ENCODE data around the gene ARL6IP1. TPM values are rescaled to one million over a fixed set of nuclear protein-coding genes. Genes with fewer than 3 reads are reported as not detected.
A peak's percentile ranks its signal among the peaks of the same experiment; 100 is the strongest.

ARL6IP1 gene
- total and polyA plus RNA-seq, 2 of the 13 experiments (the other 11 are each of a cell fraction or from before 2014, with no cell fraction given), result 263 to 373 TPM

- 0 out of 2 replicates have a peak, but pooled peaks have one; percentile 63 for TF ChIP-seq SETDB1 (CRISPR knock-in tag; IDR thresholded peaks at IDR 0.05; ENCODE audit: borderline replicate concordance)
- peak; percentile 95; the same call in 1 of the 2 replicates for TF ChIP-seq ZNF33A (CRISPR knock-in tag; IDR thresholded peaks at IDR 0.05; ENCODE audit: borderline replicate concordance)
- TF ChIP-seq ZNF784 (CRISPR knock-in tag; IDR thresholded peaks at IDR 0.05; ENCODE audit: borderline replicate concordance), result peak; percentile 98
- peak; percentile 11 for TF ChIP-seq ZFP36 (IDR thresholded peaks at IDR 0.05; ENCODE audit: borderline replicate concordance, low read depth, low read length, partially characterized antibody)
- TF ChIP-seq NFATC3 (CRISPR knock-in tag; IDR thresholded peaks at IDR 0.05), result peak; percentile 95; the same call in 1 of the 2 replicates
- TF ChIP-seq ZBTB39 (CRISPR knock-in tag; IDR thresholded peaks at IDR 0.05), result peak; percentile 75
- TF ChIP-seq, protein P1, sequence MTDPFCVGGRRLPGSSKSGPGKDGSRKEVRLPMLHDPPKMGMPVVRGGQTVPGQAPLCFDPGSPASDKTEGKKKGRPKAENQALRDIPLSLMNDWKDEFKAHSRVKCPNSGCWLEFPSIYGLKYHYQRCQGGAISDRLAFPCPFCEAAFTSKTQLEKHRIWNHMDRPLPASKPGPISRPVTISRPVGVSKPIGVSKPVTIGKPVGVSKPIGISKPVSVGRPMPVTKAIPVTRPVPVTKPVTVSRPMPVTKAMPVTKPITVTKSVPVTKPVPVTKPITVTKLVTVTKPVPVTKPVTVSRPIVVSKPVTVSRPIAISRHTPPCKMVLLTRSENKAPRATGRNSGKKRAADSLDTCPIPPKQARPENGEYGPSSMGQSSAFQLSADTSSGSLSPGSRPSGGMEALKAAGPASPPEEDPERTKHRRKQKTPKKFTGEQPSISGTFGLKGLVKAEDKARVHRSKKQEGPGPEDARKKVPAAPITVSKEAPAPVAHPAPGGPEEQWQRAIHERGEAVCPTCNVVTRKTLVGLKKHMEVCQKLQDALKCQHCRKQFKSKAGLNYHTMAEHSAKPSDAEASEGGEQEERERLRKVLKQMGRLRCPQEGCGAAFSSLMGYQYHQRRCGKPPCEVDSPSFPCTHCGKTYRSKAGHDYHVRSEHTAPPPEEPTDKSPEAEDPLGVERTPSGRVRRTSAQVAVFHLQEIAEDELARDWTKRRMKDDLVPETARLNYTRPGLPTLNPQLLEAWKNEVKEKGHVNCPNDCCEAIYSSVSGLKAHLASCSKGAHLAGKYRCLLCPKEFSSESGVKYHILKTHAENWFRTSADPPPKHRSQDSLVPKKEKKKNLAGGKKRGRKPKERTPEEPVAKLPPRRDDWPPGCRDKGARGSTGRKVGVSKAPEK (CRISPR knock-in tag; IDR thresholded peaks at IDR 0.05; ENCODE audit: borderline replicate concordance), result peak; percentile 100
- TF ChIP-seq ATRX (CRISPR knock-in tag; IDR thresholded peaks at IDR 0.05; ENCODE audit: borderline replicate concordance), result no peak
- peak; percentile 48; the same call in 1 of the 2 replicates for TF ChIP-seq MAFG (CRISPR knock-in tag; IDR thresholded peaks at IDR 0.05)
- TF ChIP-seq, protein P2, sequence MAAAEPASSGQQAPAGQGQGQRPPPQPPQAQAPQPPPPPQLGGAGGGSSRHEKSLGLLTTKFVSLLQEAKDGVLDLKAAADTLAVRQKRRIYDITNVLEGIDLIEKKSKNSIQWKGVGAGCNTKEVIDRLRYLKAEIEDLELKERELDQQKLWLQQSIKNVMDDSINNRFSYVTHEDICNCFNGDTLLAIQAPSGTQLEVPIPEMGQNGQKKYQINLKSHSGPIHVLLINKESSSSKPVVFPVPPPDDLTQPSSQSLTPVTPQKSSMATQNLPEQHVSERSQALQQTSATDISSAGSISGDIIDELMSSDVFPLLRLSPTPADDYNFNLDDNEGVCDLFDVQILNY (CRISPR knock-in tag; conservative IDR thresholded peaks at IDR 0.05), result peak; percentile 81; the same call in 1 of the 2 replicates
- TF ChIP-seq ONECUT2 (CRISPR knock-in tag; IDR thresholded peaks at IDR 0.05), result peak; percentile 20; the same call in 1 of the 2 replicates
- no peak for TF ChIP-seq MTF2 (CRISPR knock-in tag; IDR thresholded peaks at IDR 0.05; ENCODE audit: borderline replicate concordance)
- TF ChIP-seq GABPB1 (CRISPR knock-in tag; IDR thresholded peaks at IDR 0.05), result peak; percentile 86
- TF ChIP-seq KLF15 (CRISPR knock-in tag; IDR thresholded peaks at IDR 0.05; ENCODE audit: borderline replicate concordance), result peak; percentile 97
- TF ChIP-seq, protein P3, sequence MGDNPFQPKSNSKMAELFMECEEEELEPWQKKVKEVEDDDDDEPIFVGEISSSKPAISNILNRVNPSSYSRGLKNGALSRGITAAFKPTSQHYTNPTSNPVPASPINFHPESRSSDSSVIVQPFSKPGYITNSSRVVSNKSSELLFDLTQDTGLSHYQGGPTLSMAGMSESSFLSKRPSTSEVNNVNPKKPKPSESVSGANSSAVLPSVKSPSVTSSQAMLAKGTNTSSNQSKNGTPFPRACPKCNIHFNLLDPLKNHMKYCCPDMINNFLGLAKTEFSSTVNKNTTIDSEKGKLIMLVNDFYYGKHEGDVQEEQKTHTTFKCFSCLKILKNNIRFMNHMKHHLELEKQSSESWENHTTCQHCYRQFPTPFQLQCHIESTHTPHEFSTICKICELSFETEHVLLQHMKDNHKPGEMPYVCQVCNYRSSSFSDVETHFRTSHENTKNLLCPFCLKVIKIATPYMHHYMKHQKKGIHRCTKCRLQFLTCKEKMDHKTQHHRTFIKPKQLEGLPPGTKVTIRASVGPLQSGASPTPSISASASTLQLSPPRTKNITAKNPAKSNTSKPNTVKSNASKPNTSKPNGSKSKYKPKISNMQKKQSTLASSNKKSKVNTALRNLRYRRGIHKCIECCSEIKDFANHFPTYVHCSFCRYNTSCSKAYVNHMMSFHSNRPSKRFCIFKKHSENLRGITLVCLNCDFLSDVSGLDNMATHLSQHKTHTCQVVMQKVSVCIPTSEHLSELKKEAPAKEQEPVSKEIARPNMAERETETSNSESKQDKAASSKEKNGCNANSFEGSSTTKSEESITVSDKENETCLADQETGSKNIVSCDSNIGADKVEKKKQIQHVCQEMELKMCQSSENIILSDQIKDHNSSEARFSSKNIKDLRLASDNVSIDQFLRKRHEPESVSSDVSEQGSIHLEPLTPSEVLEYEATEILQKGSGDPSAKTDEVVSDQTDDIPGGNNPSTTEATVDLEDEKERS (CRISPR knock-in tag; IDR thresholded peaks at IDR 0.05), result peak; percentile 93
- peak; percentile 57; the same call in 1 of the 2 replicates for TF ChIP-seq REXO4 (CRISPR knock-in tag; IDR thresholded peaks at IDR 0.05; ENCODE audit: borderline replicate concordance)
- TF ChIP-seq ZNF180 (CRISPR knock-in tag; IDR thresholded peaks at IDR 0.05; ENCODE audit: borderline replicate concordance, low read depth), result no peak
Measured at GRCh38 chr16:18789850-18790706, 11.3 kb downstream of the ARL6IP1 start, which contains the start of gene RPS15A (continued).
